ENCODE measurements around the gene SNAP47.

SNAP47 gene

DNA sequence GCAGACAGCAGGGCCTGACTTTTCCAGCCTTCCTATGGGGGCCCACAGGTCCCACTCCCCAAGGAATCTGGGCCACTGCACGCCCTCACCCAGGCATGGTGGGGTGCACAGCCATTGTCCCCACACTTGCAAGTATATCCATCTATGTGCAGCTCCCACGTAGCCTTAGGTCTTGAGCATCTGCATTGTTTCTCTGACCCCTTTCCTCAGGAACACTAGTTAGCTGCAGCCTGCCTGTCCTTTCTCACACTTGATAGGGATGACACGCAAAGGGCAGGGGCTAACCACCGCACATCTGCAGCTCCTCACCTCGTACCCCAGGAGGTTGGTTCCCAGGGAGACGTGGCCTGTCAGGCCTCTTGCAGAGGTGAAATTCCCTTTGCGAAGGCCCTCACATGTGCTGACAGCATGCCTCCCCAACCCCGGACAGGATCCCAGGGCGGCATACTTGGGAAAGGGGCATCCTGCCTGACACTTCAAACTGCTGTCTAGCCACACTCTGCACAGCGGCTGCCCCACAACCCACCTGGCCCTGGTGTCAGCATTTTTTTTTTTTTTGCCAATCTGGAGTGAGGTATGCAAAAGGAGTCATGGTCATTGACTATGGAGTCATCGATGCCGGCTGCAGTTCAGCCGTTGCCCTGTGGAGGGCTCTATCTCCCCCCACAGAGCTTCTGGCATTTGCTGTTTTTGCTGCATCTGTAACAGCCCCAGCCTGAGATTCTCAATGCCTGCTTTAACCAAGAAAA, 5.2 kb upstream of the SNAP47 start:
- TF ChIP-seq GATA3 (IDR thresholded peaks at IDR 0.05; ENCODE audit: low read depth, low read length) (no peak), GATA2 (IDR thresholded peaks at IDR 0.05; ENCODE audit: low read depth, low read length) (no peak)

DNA sequence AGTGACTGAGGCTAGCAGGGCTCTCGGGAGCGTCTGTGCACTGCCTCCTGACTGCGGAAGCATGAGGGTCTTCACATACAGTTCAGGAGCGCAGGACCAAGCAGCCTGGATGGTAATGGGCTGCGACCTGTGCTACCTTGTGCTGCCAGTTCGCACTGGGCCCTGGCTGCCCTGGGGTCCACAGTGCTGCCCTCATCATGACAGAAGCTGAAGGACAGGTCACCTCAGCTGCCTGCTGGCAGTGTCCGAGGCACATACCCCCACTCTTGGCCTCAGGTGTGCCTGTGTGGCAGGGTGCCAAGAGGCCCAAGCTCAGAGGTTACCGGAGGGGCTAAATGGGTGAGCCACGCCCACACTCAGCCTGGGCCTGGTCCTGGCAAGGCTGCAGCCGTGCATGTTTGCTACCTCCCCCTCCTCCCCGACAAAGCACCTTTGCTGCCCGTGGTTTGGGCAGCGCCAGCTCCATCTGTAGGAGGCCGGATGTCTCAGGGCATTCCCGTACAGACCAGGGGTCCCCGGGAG, 4.5 kb upstream of the SNAP47 start:
- no peak for TF ChIP-seq GATA3 (IDR thresholded peaks at IDR 0.05; ENCODE audit: low read depth, low read length)

DNA sequence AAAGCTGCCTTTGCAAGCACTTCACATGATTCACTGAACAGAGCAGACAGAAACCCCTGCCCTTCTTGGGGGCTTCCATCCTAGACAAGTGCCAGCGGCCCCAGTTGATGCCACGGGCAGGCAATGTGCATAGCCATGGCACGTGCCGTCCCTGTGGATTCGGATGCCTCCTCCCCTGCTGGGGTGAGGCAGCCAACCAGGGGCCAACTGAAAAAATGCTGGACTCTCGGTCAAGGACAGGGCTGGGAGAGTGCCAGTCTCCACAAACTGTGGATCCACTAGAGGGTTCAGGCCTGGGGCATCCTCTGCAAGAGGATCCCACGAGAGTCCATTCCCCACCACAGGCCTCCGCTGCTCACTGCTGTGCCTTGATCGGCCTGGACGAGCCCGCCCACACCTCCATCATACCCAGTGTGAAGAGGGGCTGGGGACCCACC, 4.0 kb upstream of the SNAP47 start:
- no peak for TF ChIP-seq GATA3 (IDR thresholded peaks at IDR 0.05; ENCODE audit: low read depth, low read length)
- no peak for TF ChIP-seq GATA2 (IDR thresholded peaks at IDR 0.05; ENCODE audit: low read depth, low read length)

DNA sequence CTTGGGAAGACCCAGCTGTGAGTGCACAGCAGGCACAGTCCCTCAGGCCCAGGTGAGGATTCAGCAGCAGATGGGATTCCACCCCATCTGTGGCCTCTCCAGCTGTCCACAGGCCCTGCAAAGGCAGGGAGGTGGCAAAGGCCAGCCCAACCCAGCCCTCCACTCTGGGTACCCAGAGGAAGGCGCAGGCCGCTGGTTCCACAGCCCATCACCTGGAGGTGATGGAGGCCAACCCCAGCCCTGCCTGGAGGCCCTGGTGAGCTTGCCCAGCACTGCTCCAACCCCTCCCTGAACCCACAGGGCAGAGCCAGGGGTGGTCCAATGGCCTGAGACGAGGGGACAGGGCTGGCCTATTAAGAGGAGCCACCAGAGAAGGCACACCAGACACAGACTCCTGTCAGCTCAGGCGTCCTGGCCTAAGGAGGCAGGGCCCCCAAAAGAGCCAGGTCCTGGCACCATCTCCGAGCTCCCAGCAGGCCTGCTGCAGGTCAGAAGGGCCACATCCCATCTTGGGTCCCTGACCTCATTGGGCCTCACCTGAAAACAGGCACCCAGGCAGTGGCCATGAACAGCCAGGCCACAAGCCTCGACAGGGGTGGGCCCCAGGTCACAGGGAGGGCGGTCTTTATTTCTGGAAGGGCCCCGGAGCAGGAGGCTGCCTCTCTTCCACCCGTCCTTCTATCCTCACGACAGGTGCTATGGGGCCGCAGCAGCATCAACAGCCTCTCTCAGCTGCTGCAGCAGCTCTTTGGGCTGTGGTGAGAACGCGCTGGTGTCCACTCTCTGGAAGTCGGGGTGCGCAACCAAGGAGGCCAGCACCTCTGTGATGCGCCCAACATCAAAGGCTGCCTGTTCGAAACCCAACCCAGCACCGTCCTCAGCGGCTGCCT, 3.3 kb upstream of the SNAP47 start:
- no peak for TF ChIP-seq GATA3 (IDR thresholded peaks at IDR 0.05; ENCODE audit: low read depth, low read length)
- no peak for TF ChIP-seq GATA2 (IDR thresholded peaks at IDR 0.05; ENCODE audit: low read depth, low read length)

DNA sequence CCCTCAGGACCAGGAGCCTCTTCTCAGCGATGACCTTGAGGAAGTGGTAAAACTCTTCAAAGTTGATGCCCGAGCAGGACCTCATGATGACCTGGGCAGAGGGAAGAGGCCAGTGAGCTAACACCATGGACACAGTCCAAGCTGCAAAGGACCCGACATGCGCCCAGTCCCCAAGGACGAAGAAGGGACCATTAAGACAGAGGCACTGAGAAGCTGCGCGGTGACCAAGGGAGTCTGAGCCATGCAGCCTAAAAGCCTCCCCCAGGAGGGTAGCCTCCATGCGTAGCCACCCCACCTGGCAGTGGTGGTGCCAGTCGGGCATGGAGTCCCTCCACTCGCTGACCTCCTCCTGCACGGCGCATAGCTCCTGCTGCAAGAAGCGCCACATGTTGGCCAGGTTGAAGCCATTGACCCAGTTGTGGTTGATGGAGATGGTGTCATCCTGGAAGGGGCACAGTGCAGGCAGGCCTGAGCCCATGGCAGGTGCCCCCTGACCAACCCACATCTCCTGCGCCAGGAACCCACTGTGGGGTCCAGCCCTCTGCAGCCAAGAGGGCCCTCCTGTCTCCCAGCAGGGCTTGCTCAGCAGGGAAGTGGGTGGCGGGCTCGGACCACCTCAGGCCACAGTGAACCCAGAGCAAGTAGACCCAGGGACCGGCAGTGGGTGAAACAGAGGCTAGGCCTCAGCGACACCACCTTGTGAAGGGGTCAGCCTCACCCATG, 2.5 kb upstream of the SNAP47 start:
- no peak for TF ChIP-seq GATA2 (IDR thresholded peaks at IDR 0.05; ENCODE audit: low read depth, low read length)
- no peak for TF ChIP-seq GATA3 (IDR thresholded peaks at IDR 0.05; ENCODE audit: low read depth, low read length)

DNA sequence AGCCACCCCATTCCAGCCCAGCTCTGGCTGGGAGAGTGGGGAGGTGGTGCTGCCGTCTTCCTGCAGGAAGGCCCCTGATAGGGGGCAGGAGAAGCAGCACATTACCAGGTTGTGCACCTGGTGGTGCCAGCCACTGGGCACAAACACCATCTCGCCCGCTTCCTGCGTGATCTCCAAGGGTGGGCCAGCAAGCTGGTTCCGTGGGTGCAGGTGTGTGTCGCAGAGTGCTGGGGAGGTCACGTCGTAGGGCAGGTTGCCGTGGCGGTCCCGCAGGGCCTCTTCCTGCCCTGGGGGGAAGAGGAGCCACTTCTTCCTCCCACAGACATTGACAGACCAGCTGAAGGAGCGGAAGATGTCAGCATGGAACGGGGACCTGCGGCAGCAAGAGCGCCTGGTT, 1.9 kb upstream of the SNAP47 start:
- no peak for TF ChIP-seq GATA3 (IDR thresholded peaks at IDR 0.05; ENCODE audit: low read depth, low read length)

DNA sequence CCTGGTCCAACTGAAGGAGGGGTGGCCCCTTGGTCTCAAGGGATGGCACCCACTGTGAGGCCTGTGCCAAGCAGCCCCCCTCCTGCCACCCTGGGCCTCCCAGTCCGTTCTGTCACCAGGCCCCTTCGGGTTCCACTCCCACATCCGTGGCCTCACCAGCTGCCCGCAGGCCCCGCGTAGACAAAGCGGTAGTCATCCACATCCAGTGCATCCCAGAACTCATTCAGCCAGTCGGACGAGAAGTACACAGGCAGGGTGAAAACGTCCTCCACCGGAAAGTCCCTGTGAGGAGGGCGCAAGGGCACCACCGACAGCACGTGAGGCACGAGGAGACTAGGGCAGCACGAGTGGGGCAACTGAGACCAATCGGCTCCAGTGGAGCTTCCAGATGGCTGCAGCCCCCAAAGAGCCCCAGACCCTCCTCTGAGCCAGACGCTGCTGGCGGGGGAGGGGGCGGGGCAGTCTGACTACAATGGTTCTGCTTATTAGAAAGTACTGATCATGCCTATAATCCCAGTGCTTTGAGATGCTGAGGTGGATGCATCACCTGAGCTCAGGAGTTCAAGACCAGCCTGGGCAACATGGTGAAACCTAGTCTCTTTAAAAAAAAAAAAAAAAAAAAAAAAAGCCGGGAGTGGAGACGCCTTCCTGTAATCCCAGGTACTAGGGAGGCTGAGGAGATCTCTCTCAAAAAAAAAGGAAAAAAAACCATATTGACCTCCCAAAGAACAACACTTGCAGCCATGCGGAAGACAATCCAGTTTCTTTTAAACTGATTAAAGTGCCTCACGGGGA, 1.3 kb upstream of the SNAP47 start:
- TF ChIP-seq GATA2 (IDR thresholded peaks at IDR 0.05; ENCODE audit: low read depth, low read length) (no peak), GATA3 (IDR thresholded peaks at IDR 0.05; ENCODE audit: low read depth, low read length) (no peak)

DNA sequence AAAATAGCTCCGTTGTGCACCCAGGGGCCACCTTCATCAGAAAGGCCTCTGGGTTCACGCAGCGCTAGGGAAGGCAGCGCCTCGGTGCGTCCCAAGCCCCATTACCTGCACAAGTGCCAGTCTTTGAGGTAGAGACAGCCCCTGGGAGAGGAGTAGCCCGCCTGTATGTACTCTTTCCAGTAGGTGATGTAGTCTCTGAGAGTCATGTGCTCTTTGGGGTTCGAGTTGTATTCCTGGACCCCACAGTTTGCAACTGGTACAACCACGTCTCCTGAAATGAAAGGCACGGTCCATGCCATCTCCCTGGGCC, 734 bp upstream of the SNAP47 start:
- TF ChIP-seq GATA2 (IDR thresholded peaks at IDR 0.05; ENCODE audit: low read depth, low read length) = no peak
- TF ChIP-seq GATA3 (IDR thresholded peaks at IDR 0.05; ENCODE audit: low read depth, low read length) = no peak

DNA sequence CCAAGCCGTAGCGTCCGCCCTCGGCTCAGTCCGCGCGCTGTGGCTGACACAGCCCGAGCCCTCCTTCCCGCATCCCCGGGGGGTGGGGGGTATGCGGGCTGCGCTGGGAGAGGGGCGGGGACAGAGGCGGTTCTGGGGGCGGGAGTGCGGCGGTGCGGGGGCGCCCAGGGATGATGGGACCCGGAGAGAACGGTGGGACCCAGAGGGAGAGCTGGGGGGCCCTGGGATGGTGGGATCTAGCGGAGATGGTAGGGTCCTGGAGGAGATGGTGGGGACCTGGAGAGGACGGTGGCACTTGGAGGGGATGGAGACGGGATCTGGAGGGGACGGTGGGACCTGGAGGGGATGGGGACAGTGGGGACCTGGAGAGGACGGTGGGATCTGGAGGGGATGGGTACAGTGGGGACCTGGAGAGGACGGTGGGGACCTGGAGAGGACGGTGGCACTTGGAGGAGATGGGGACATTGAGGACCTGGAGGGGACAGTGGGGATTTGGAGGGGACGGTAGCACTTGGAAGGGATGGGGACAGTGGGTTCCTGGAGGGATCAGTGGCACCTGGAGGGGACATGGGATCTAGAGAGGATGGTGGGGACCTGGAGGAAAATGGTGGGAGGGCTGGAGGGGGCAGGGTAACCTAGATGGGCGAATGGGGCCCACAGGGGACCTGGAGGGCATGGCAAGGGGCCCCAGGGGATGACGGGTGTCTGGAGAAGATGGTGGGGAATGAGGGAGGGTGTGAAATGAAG, 477 bp downstream of the SNAP47 start:
- TF ChIP-seq GATA3 (IDR thresholded peaks at IDR 0.05; ENCODE audit: low read depth, low read length) (no peak), GATA2 (IDR thresholded peaks at IDR 0.05; ENCODE audit: low read depth, low read length) (no peak)

DNA sequence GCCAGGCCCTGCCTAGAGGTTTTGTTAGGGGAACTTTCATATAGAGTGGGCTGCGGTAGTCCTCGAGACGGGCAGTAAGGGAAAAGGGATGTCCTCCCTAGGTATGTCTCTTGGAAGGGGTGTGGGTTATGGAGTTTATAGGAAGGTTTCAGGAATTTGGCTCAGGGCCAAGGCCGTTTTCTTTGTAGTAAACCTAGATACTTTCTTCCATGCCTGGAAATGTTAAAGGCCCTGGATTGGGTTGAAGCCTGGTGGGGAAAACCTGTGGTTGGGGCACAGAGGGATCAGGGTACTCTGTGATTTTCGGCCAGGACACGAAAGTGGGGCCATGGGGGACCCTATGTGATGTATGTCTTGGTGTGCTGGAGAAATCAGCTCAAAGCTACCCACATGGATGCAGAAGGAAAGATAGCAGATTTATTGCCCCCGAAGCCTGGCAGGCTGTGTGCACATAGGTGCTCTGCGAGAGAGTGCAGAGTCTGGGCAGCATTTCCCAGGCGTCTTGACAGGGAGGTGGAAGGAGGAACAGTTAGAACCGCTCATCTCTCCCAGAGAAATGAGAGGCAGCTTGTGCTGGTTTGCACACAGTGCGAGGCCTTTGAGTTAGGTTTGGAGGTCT, 1.7 kb downstream of the SNAP47 start:
- TF ChIP-seq GATA3 (IDR thresholded peaks at IDR 0.05; ENCODE audit: low read depth, low read length) (no peak), GATA2 (IDR thresholded peaks at IDR 0.05; ENCODE audit: low read depth, low read length) (no peak)

DNA sequence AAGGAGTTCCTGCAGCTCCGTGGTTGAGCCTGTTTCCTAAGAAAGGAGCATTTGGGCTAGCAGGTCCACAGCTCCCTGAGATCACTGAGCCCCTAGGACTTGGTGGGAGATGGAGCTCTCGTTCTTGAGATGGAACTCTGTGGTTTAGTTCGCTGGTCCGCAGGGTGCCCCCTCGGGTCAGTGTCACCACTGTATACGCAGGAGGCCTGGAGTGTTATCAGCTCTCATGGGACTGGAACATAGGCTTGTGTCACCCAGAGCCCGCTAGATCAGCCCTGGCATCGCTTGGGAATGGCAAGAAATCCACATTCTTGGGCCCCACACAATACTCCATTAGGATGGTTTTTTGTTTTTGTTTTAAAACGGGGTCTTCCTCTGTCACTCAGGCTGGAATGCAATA, 3.6 kb downstream of the SNAP47 start:
- no peak for TF ChIP-seq GATA2 (IDR thresholded peaks at IDR 0.05; ENCODE audit: low read depth, low read length)
- TF ChIP-seq GATA3 (IDR thresholded peaks at IDR 0.05; ENCODE audit: low read depth, low read length) = no peak

DNA sequence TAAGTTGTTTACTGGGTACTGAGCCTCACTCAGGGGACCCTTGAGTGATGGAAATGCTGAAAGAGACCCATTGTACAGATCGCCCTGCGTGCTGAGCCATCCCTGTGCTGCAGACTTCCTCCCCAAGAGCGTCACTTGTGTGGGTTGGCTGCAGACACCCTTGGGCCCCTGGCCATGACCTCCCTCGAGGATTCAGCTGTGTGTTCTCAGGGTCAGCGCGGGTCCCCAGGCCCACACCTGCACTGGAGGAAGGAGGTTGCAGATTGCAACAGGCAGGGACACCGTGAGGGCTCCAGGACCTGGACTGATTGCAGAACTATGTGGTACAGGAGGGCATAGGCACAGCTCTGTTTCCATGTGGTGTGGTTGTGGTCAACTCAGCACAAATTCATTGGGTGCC, 4.4 kb downstream of the SNAP47 start:
- no peak for TF ChIP-seq GATA3 (IDR thresholded peaks at IDR 0.05; ENCODE audit: low read depth, low read length)
- TF ChIP-seq GATA2 (IDR thresholded peaks at IDR 0.05; ENCODE audit: low read depth, low read length) = no peak

All from SH-SY5Y (cell line).